ENCODE results near the gene ISM1. TPM values are rescaled to one million over a fixed set of nuclear protein-coding genes. Genes with fewer than 3 reads are reported as not detected.

The ISM1 gene
- total RNA-seq, 2 donors from 2014 or later, result 0.24 to 1.1 TPM

GRCh38 chr20:13202565-13202964 is 18.5 kb upstream of the ISM1 start:
- H3K4me1 Mint-ChIP-seq, result peaks cover 10% of the 10 kb centered on the region
- no peaks in the 10 kb centered on the region for H3K9me3 Mint-ChIP-seq
- no peaks in the 10 kb centered on the region for H3K4me1 ChIP-seq (ENCODE audit: control insufficient read depth, insufficient read depth, low read length)
- no peaks in the 10 kb centered on the region for H3K9me3 ChIP-seq (ENCODE audit: control insufficient read depth, low read length)
- H3K27ac Mint-ChIP-seq, result no peak overlapping the region
- peaks cover 17% of the 10 kb centered on the region for H3K27me3 Mint-ChIP-seq (ENCODE audit: insufficient read depth)
- no peak overlapping the region for H3K9ac ChIP-seq (ENCODE audit: extremely low read depth, low read length, poor library complexity, severe bottlenecking)
- no peaks in the 10 kb centered on the region for H3K27me3 ChIP-seq (ENCODE audit: control insufficient read depth, insufficient read depth, low read length, poor library complexity, severe bottlenecking)
- no peak overlapping the region for H3K27ac ChIP-seq (ENCODE audit: low read depth, low read length)
- no peaks in the 10 kb centered on the region for H3K36me3 ChIP-seq (ENCODE audit: control insufficient read depth, insufficient read depth, low read length)
- H3K4me3 Mint-ChIP-seq, result no peak overlapping the region
- WGBS, 2 experiments (ENCODE audit: insufficient coverage in 1 of 2, insufficient read length in 1 of 2), result 91 to 96% methylated on average over 4 to 6 of the region's 6 CpGs
- H3K36me3 Mint-ChIP-seq (ENCODE audit: low read depth), result no peaks in the 10 kb centered on the region
- DNase-seq, result no peak
- no peak for TF ChIP-seq CTCF (conservative IDR thresholded peaks at IDR 0.05)
- H3K4me3 ChIP-seq (ENCODE audit: low read length), result no peak overlapping the region

- H3K27me3 Mint-ChIP-seq (ENCODE audit: insufficient read depth), result peaks cover 16% of the 10 kb centered on the region
- no peak overlapping the region for H3K9ac ChIP-seq (ENCODE audit: extremely low read depth, low read length, poor library complexity, severe bottlenecking)
- no peak overlapping the region for H3K4me3 Mint-ChIP-seq
- DNase-seq, result no peak
- no peaks in the 10 kb centered on the region for H3K4me1 ChIP-seq (ENCODE audit: control insufficient read depth, insufficient read depth, low read length)
- no peaks in the 10 kb centered on the region for H3K36me3 ChIP-seq (ENCODE audit: control insufficient read depth, insufficient read depth, low read length)
- H3K27ac Mint-ChIP-seq, result no peak overlapping the region
- H3K27me3 ChIP-seq (ENCODE audit: control insufficient read depth, insufficient read depth, low read length, poor library complexity, severe bottlenecking), result no peaks in the 10 kb centered on the region
- H3K9me3 Mint-ChIP-seq, result no peaks in the 10 kb centered on the region
- no peaks in the 10 kb centered on the region for H3K9me3 ChIP-seq (ENCODE audit: control insufficient read depth, low read length)
- H3K4me1 Mint-ChIP-seq, result peaks cover 4% of the 10 kb centered on the region
- no peak overlapping the region for H3K27ac ChIP-seq (ENCODE audit: low read depth, low read length)
- no peak overlapping the region for H3K4me3 ChIP-seq (ENCODE audit: low read length)
- 69 to 84% methylated on average over 3 to 4 of the region's 4 CpGs for WGBS, 2 experiments (ENCODE audit: insufficient coverage in 1 of 2, insufficient read length in 1 of 2)
- no peaks in the 10 kb centered on the region for H3K36me3 Mint-ChIP-seq (ENCODE audit: low read depth)
- no peak for TF ChIP-seq CTCF (conservative IDR thresholded peaks at IDR 0.05)
These were observed 15.6 kb upstream of the ISM1 start for GRCh38 chr20:13205425-13205824.

- Histone ChIP-seq H3K9me3 (ENCODE audit: control insufficient read depth, low read length) (no peaks in the 10 kb centered on the region), H3K4me3 (ENCODE audit: low read length) (no peak overlapping the region), H3K4me1 (ENCODE audit: control insufficient read depth, insufficient read depth, low read length) (no peaks in the 10 kb centered on the region), H3K27me3 (ENCODE audit: control insufficient read depth, insufficient read depth, low read length, poor library complexity, severe bottlenecking) (no peaks in the 10 kb centered on the region), H3K36me3 (ENCODE audit: control insufficient read depth, insufficient read depth, low read length) (no peaks in the 10 kb centered on the region), H3K27ac (ENCODE audit: low read depth, low read length) (no peak overlapping the region), H3K9ac (ENCODE audit: extremely low read depth, low read length, poor library complexity, severe bottlenecking) (no peak overlapping the region)
- no peak for TF ChIP-seq CTCF (conservative IDR thresholded peaks at IDR 0.05)
- Mint-ChIP-seq H3K9me3 (no peaks in the 10 kb centered on the region), H3K36me3 (ENCODE audit: low read depth) (no peaks in the 10 kb centered on the region), H3K27me3 (ENCODE audit: insufficient read depth) (peaks cover 16% of the 10 kb centered on the region), H3K4me1 (peaks cover 3% of the 10 kb centered on the region), H3K4me3 (no peak overlapping the region), H3K27ac (no peak overlapping the region)
- DNase-seq, result no peak
- WGBS, 2 experiments (ENCODE audit: insufficient coverage in 1 of 2, insufficient read length in 1 of 2), result 85 to 94% methylated on average over 3 to 4 of the region's 5 CpGs
These were observed 15.1 kb upstream of the ISM1 start for GRCh38 chr20:13205848-13206434.
